Adrenal gland (tissue), 5 donors: ENCODE results near the gene HBZ.

Experiments
- CTCF ChIP-seq, 6 experiments: fragments of 450-650 bp in 4 of 6; fragments of 200-600 bp in 2 of 6; sonication (generic) in 1 of 6; IDR thresholded peaks; 1 replicate in 5 of 6; 2 replicates in 1 of 6; pipeline versions ENCODE4 v1.5.1 to v1.8.0; 2016 to 2021; ENCODE audit warnings: antibody characterized with exemption in 6 of 6, mild to moderate bottlenecking in 2 of 6, moderate library complexity in 1 of 6
- POLR2A ChIP-seq, 2 donors: fragments of 450-650 bp; IDR thresholded peaks; one replicate each; pipeline ENCODE4 v1.6.1; 2017; ENCODE audit warnings: antibody characterized with exemption in 2 of 2, mild to moderate bottlenecking in 2 of 2, moderate library complexity in 1 of 2
- donor health status: DM: no; HTN: no; CAD: no.

- TF ChIP-seq CTCF (IDR thresholded peaks at IDR 0.05) (no peak), POLR2A (IDR thresholded peaks at IDR 0.05) (no peak)
Observed at GRCh38 chr16:200388-200787, 47.9 kb downstream of the HBZ start.
